Measurements from ENCODE around the gene ZNF276. TPM values are rescaled to one million over a fixed set of nuclear protein-coding genes. Genes with fewer than 3 reads are reported as not detected.
"Not testable (repeated sequence)": the region's sequence is repeated elsewhere in the genome, so short reads cannot be mapped to it uniquely, and the experiment has no call there.

ZNF276 gene
- total RNA-seq, 3 donors from 2014 or later = 19.2 to 48.5 (median 31.2) TPM

DNA sequence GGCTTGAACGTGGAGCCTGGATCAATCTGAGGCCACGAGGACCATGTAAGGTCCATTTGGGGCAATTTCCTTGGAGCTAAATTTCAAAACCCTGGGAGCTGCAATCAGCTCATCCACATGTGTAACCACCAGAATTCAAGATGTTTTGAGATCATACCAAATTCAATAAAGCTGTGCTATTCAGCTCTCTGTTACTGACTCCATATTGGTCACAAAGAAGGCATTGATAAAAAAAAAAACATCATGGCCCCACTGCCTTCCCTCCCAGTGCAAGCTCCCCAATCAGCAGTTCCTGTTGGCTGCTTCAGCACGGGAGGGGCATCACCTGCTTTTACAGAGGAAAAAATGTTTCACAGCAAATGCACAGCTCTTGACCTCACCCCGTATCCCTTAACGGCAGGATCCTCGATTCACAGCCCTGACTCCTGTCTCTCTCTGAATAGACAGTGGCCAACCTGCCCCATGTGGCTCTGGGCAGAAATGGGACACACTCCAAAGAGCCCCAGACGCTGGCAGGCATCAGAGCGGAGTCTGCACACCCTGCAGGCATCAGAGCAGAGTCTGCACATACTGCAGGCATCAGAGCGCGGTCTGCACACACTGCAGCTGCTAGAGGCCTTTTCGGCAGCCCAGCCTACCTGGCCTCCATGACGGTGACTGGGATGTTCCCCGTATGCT is 58.0 kb downstream of the ZNF276 start:
- Histone ChIP-seq H3K27me3 (no peaks in the 10 kb centered on the region), H3K36me3 (no peaks in the 10 kb centered on the region), H3K4me3 (no peak overlapping the region), H3K27ac (no peak overlapping the region), H3K9me3 (no peaks in the 10 kb centered on the region), H3K4me1 (no peaks in the 10 kb centered on the region)
- intact Hi-C loops (cut with DNase I; ENCODE audit: low total_unique reads) = no loop called here
- no peak for DNase-seq (ENCODE audit: low spot score in 2 of 2)
- TF ChIP-seq POLR2A (IDR thresholded peaks at IDR 0.05) = no peak
- no peak for TF ChIP-seq POLR2AphosphoS5 (IDR thresholded peaks at IDR 0.05)
- TF ChIP-seq, protein P1, sequence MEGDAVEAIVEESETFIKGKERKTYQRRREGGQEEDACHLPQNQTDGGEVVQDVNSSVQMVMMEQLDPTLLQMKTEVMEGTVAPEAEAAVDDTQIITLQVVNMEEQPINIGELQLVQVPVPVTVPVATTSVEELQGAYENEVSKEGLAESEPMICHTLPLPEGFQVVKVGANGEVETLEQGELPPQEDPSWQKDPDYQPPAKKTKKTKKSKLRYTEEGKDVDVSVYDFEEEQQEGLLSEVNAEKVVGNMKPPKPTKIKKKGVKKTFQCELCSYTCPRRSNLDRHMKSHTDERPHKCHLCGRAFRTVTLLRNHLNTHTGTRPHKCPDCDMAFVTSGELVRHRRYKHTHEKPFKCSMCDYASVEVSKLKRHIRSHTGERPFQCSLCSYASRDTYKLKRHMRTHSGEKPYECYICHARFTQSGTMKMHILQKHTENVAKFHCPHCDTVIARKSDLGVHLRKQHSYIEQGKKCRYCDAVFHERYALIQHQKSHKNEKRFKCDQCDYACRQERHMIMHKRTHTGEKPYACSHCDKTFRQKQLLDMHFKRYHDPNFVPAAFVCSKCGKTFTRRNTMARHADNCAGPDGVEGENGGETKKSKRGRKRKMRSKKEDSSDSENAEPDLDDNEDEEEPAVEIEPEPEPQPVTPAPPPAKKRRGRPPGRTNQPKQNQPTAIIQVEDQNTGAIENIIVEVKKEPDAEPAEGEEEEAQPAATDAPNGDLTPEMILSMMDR (IDR thresholded peaks at IDR 0.05) = no peak

- Histone ChIP-seq H3K9me3 (no peaks in the 10 kb centered on the region), H3K4me1 (no peaks in the 10 kb centered on the region), H3K27me3 (no peaks in the 10 kb centered on the region), H3K4me3 (no peak overlapping the region), H3K36me3 (no peaks in the 10 kb centered on the region), H3K27ac (no peak overlapping the region)
- intact Hi-C loops (cut with DNase I; ENCODE audit: low total_unique reads) = no loop called here
- no peak for TF ChIP-seq POLR2AphosphoS5 (IDR thresholded peaks at IDR 0.05)
- TF ChIP-seq, protein P1 (IDR thresholded peaks at IDR 0.05) = no peak
- TF ChIP-seq POLR2A (IDR thresholded peaks at IDR 0.05) = no peak
- no peak for DNase-seq (ENCODE audit: low spot score in 2 of 2)
Measured at GRCh38 chr16:89779909-89780305, 58.6 kb downstream of the ZNF276 start.

GRCh38 chr16:89782489-89782888 is 61.2 kb downstream of the ZNF276 start:
- intact Hi-C loops (cut with DNase I; ENCODE audit: low total_unique reads) = no loop called here
- Histone ChIP-seq H3K27ac (no peak overlapping the region), H3K27me3 (no peaks in the 10 kb centered on the region), H3K4me1 (no peaks in the 10 kb centered on the region), H3K36me3 (no peaks in the 10 kb centered on the region), H3K9me3 (no peaks in the 10 kb centered on the region), H3K4me3 (no peak overlapping the region)
- DNase-seq (ENCODE audit: low spot score in 2 of 2) = no peak
- TF ChIP-seq, protein P1 (IDR thresholded peaks at IDR 0.05) = no peak
- no peak for TF ChIP-seq POLR2A (IDR thresholded peaks at IDR 0.05)
- no peak for TF ChIP-seq POLR2AphosphoS5 (IDR thresholded peaks at IDR 0.05)

- H3K27me3 ChIP-seq; H3K4me1 ChIP-seq; H3K36me3 ChIP-seq; DNase-seq (ENCODE audit: low spot score in 2 of 2); intact Hi-C loops (cut with DNase I; ENCODE audit: low total_unique reads); H3K4me3 ChIP-seq; H3K27ac ChIP-seq; H3K9me3 ChIP-seq: not testable (repeated sequence)
Measured at GRCh38 chr16:89783952-89784351, 62.6 kb downstream of the ZNF276 start.

DNA sequence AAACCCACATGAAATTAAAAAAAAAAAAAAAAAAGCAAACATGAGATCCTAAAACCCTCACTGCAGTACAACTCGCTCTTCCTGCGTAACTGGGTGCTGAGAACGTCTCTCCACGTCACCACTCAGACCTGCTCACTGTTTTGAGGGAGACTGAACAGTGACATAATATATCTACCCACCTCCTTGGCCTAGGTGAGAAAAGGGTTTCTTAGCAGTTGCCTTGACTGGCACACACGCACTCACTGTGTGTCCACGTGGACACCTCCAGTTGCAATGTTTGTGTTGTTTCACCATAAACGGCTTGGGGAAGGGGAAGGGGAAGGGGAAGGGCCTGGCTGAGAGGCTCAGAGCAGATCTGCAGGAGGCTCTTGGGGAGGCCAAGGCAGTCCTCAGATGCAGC is 63.1 kb downstream of the ZNF276 start:
- Histone ChIP-seq H3K36me3 (no peaks in the 10 kb centered on the region), H3K27ac (no peak overlapping the region), H3K27me3 (no peaks in the 10 kb centered on the region), H3K4me3 (no peak overlapping the region), H3K4me1 (no peaks in the 10 kb centered on the region), H3K9me3 (no peaks in the 10 kb centered on the region)
- intact Hi-C loops (cut with DNase I; ENCODE audit: low total_unique reads) = no loop called here
- DNase-seq (ENCODE audit: low spot score in 2 of 2) = no peak
- TF ChIP-seq POLR2A (IDR thresholded peaks at IDR 0.05) (no peak), POLR2AphosphoS5 (IDR thresholded peaks at IDR 0.05) (no peak)
- TF ChIP-seq, protein P1 (IDR thresholded peaks at IDR 0.05) = no peak
